ENCODE data around the gene PRPF4. TPM values are rescaled to one million over a fixed set of nuclear protein-coding genes. Genes with fewer than 3 reads are reported as not detected.

Gene PRPF4
- total and polyA plus RNA-seq, 4 donors: 7.5 to 20.6 (median 17.3) TPM

GRCh38 chr9:113238859-113239232 is 36.6 kb upstream of the PRPF4 start:
- H3K36me3 ChIP-seq (ENCODE audit: control insufficient read depth in 4 of 4, insufficient read depth in 4 of 4, low read length in 4 of 4): no peaks in the 10 kb centered on the region
- 41 to 63% methylated on average over 4 of the region's 4 CpGs for WGBS, 2 donors
- no peak overlapping the region for H3K27ac ChIP-seq (ENCODE audit: low read depth in 1 of 2, low read length in 1 of 2)
- TF ChIP-seq CTCF (IDR thresholded peaks at IDR 0.05; ENCODE audit: control extremely low read depth, extremely low read depth): no peak
- H3K9ac ChIP-seq (ENCODE audit: insufficient read depth in 1 of 2, low read length in 2 of 2): no peak overlapping the region
- peaks cover 0 to 10% (median 1%) of the 10 kb centered on the region in 5 donors for H3K4me1 ChIP-seq (ENCODE audit: control insufficient read depth in 5 of 5, insufficient read depth in 5 of 5, low read length in 5 of 5)
- ATAC-seq (ENCODE audit: insufficient read depth, low FRiP score): no peak
- H3K27me3 ChIP-seq (ENCODE audit: control insufficient read depth in 3 of 3, insufficient read depth in 3 of 3, low read length in 2 of 3): no peaks in the 10 kb centered on the region
- no peak for DNase-seq
- no peaks in the 10 kb centered on the region for H3K9me3 ChIP-seq (ENCODE audit: control insufficient read depth in 4 of 4, insufficient read depth in 3 of 4, low read length in 3 of 4)
- H3K4me3 ChIP-seq: no peak overlapping the region

- 95 to 97% methylated on average over 2 of the region's 2 CpGs for WGBS, 2 donors
These were observed 34.3 kb upstream of the PRPF4 start for GRCh38 chr9:113241161-113241560.

GRCh38 chr9:113244556-113244955 is 30.9 kb upstream of the PRPF4 start:
- WGBS, 2 donors: 90 to 94% methylated on average over 2 of the region's 2 CpGs
- Histone ChIP-seq H3K4me1 (ENCODE audit: control insufficient read depth in 5 of 5, insufficient read depth in 5 of 5, low read length in 5 of 5) (peaks cover 0 to 2% (median 0%) of the 10 kb centered on the region in 5 donors), H3K36me3 (ENCODE audit: control insufficient read depth in 4 of 4, insufficient read depth in 4 of 4, low read length in 4 of 4) (no peaks in the 10 kb centered on the region), H3K4me3 (no peak overlapping the region), H3K27me3 (ENCODE audit: control insufficient read depth in 3 of 3, insufficient read depth in 3 of 3, low read length in 2 of 3) (no peaks in the 10 kb centered on the region), H3K9ac (ENCODE audit: insufficient read depth in 1 of 2, low read length in 2 of 2) (no peak overlapping the region), H3K27ac (ENCODE audit: low read depth in 1 of 2, low read length in 1 of 2) (no peak overlapping the region), H3K9me3 (ENCODE audit: control insufficient read depth in 4 of 4, insufficient read depth in 3 of 4, low read length in 3 of 4) (no peaks in the 10 kb centered on the region)
- TF ChIP-seq CTCF (IDR thresholded peaks at IDR 0.05; ENCODE audit: control extremely low read depth, extremely low read depth): no peak
- DNase-seq (no peak), ATAC-seq (ENCODE audit: insufficient read depth, low FRiP score) (no peak)

More at GRCh38 chr9:113241161-113241560, 34.3 kb upstream of the PRPF4 start:
- no peaks in the 10 kb centered on the region for H3K36me3 ChIP-seq (ENCODE audit: control insufficient read depth in 4 of 4, insufficient read depth in 4 of 4, low read length in 4 of 4)
- TF ChIP-seq CTCF (IDR thresholded peaks at IDR 0.05; ENCODE audit: control extremely low read depth, extremely low read depth): no peak
- no peaks in the 10 kb centered on the region for H3K27me3 ChIP-seq (ENCODE audit: control insufficient read depth in 3 of 3, insufficient read depth in 3 of 3, low read length in 2 of 3)
- ATAC-seq (ENCODE audit: insufficient read depth, low FRiP score) (no peak), DNase-seq (no peak)
- H3K9me3 ChIP-seq (ENCODE audit: control insufficient read depth in 4 of 4, insufficient read depth in 3 of 4, low read length in 3 of 4): no peaks in the 10 kb centered on the region
- no peak overlapping the region for H3K9ac ChIP-seq (ENCODE audit: insufficient read depth in 1 of 2, low read length in 2 of 2)
- H3K27ac ChIP-seq (ENCODE audit: low read depth in 1 of 2, low read length in 1 of 2): no peak overlapping the region
- H3K4me1 ChIP-seq (ENCODE audit: control insufficient read depth in 5 of 5, insufficient read depth in 5 of 5, low read length in 5 of 5): peaks cover 0 to 13% (median 0%) of the 10 kb centered on the region in 5 donors
- no peak overlapping the region for H3K4me3 ChIP-seq

- no peak for DNase-seq
- no peak overlapping the region for H3K4me3 ChIP-seq
- H3K9ac ChIP-seq (ENCODE audit: insufficient read depth in 1 of 2, low read length in 2 of 2): no peak overlapping the region
- peaks cover 0 to 2% (median 0%) of the 10 kb centered on the region in 5 donors for H3K4me1 ChIP-seq (ENCODE audit: control insufficient read depth in 5 of 5, insufficient read depth in 5 of 5, low read length in 5 of 5)
- TF ChIP-seq CTCF (IDR thresholded peaks at IDR 0.05; ENCODE audit: control extremely low read depth, extremely low read depth): no peak
- 84 to 85% methylated on average over 4 of the region's 4 CpGs for WGBS, 2 donors
- H3K9me3 ChIP-seq (ENCODE audit: control insufficient read depth in 4 of 4, insufficient read depth in 3 of 4, low read length in 3 of 4): no peaks in the 10 kb centered on the region
- no peaks in the 10 kb centered on the region for H3K36me3 ChIP-seq (ENCODE audit: control insufficient read depth in 4 of 4, insufficient read depth in 4 of 4, low read length in 4 of 4)
- no peak for ATAC-seq (ENCODE audit: insufficient read depth, low FRiP score)
- H3K27ac ChIP-seq (ENCODE audit: low read depth in 1 of 2, low read length in 1 of 2): no peak overlapping the region
- no peaks in the 10 kb centered on the region for H3K27me3 ChIP-seq (ENCODE audit: control insufficient read depth in 3 of 3, insufficient read depth in 3 of 3, low read length in 2 of 3)
These were observed 29.6 kb upstream of the PRPF4 start for GRCh38 chr9:113245894-113246293.

All from lung (tissue), 12 donors.